ENCODE measurements around the gene GTF2IRD1. TPM values are rescaled to one million over a fixed set of nuclear protein-coding genes. Genes with fewer than 3 reads are reported as not detected.

Gene GTF2IRD1
- polyA plus RNA-seq, 1 of the 3 experiments (the other 2 are of a cell fraction) = 26.4 TPM

GRCh38 chr7:74495112-74496086, 41.7 kb downstream of the GTF2IRD1 start:
- TF ChIP-seq FOXM1 (IDR thresholded peaks at IDR 0.05; ENCODE audit: low read depth) (no peak), TAF1 (IDR thresholded peaks at IDR 0.05; ENCODE audit: borderline replicate concordance, low read depth, low read length) (no peak), ZBTB33 (IDR thresholded peaks at IDR 0.05; ENCODE audit: borderline replicate concordance, low read depth) (no peak), EP300 (IDR thresholded peaks at IDR 0.05; ENCODE audit: borderline replicate concordance in 1 of 2, low read depth in 1 of 2, low read length in 1 of 2) (no peak)
- no peaks in the 10 kb centered on the region for H3F3A ChIP-seq (replicated peaks; ENCODE audit: insufficient read depth)
- no peaks in the 10 kb centered on the region for H3K9me3 ChIP-seq
- no peaks in the 10 kb centered on the region for H3K36me3 ChIP-seq (replicated peaks in 1 of 2; ENCODE audit: control insufficient read depth in 1 of 2, insufficient read depth in 2 of 2, low read length in 1 of 2)
- H3K4me2 ChIP-seq = no peak overlapping the region
- no peaks in the 10 kb centered on the region for H3K27me3 ChIP-seq (ENCODE audit: insufficient read depth)
- H2AFZ ChIP-seq (ENCODE audit: low read depth) = no peak overlapping the region
- no peak overlapping the region for H3K27ac ChIP-seq (ENCODE audit: low read depth in 2 of 2, low read length in 1 of 2)
- peak; percentile 23 for DNase-seq
- H4K20me1 ChIP-seq (ENCODE audit: insufficient read depth) = peaks cover 30% of the 10 kb centered on the region; the same call in 1 of the 2 replicates
- H3K9me2 ChIP-seq = no peaks in the 10 kb centered on the region
- H3K4me1 ChIP-seq (ENCODE audit: control insufficient read depth in 1 of 2, insufficient read depth in 2 of 2, low read depth in 1 of 2, low read length in 1 of 2) = no peaks in the 10 kb centered on the region; a peak in 1 of 4 replicates
- CTCF ChIA-PET = interaction anchor here (3.2 kb wide), 1 partner anchor 45 kb away, joined by 12 read pairs; no protein-coding TSS in a partner anchor
- POLR2A ChIA-PET = interaction anchor here (0.9 kb wide), 1 partner anchor 9 kb away, joined by 3 read pairs; no protein-coding TSS in a partner anchor
- no peak overlapping the region for H3K4me3 ChIP-seq (ENCODE audit: low read depth in 2 of 2, low read length in 1 of 2)
- 89% methylated on average over 18 of the region's 19 CpGs for WGBS (ENCODE audit: low lambda C conversion rate)
- no peak overlapping the region for H3K9ac ChIP-seq
- H3K79me2 ChIP-seq (ENCODE audit: insufficient read depth) = peaks cover 58% of the 10 kb centered on the region

GRCh38 chr7:74496272-74496671, 42.6 kb downstream of the GTF2IRD1 start:
- Histone ChIP-seq H3K79me2 (ENCODE audit: insufficient read depth) (peaks cover 55% of the 10 kb centered on the region), H3K36me3 (replicated peaks in 1 of 2; ENCODE audit: control insufficient read depth in 1 of 2, insufficient read depth in 2 of 2, low read length in 1 of 2) (no peaks in the 10 kb centered on the region), H3K27me3 (ENCODE audit: insufficient read depth) (no peaks in the 10 kb centered on the region), H3K27ac (ENCODE audit: low read depth in 2 of 2, low read length in 1 of 2) (no peak overlapping the region), H3K9me2 (no peaks in the 10 kb centered on the region), H3K9ac (no peak overlapping the region), H3K9me3 (no peaks in the 10 kb centered on the region), H3K4me3 (ENCODE audit: low read depth in 2 of 2, low read length in 1 of 2) (no peak overlapping the region), H2AFZ (ENCODE audit: low read depth) (no peak overlapping the region), H3F3A (replicated peaks; ENCODE audit: insufficient read depth) (no peaks in the 10 kb centered on the region), H4K20me1 (ENCODE audit: insufficient read depth) (peaks cover 38% of the 10 kb centered on the region; the same call in 1 of the 2 replicates), H3K4me2 (no peak overlapping the region), H3K4me1 (ENCODE audit: control insufficient read depth in 1 of 2, insufficient read depth in 2 of 2, low read depth in 1 of 2, low read length in 1 of 2) (peaks cover 0 to 2% of the 10 kb centered on the region in 2 experiments; a peak in 1 of 4 replicates)
- 92% methylated on average over 6 of the region's 6 CpGs for WGBS (ENCODE audit: low lambda C conversion rate)
- TF ChIP-seq RCOR1 (IDR thresholded peaks at IDR 0.05; ENCODE audit: low read length) (no peak), ZBTB33 (IDR thresholded peaks at IDR 0.05; ENCODE audit: borderline replicate concordance, low read depth) (no peak), FOXM1 (IDR thresholded peaks at IDR 0.05; ENCODE audit: low read depth) (no peak), MAX (IDR thresholded peaks at IDR 0.05; ENCODE audit: low read depth) (no peak), TEAD4 (IDR thresholded peaks at IDR 0.05; ENCODE audit: borderline replicate concordance, insufficient read depth) (no peak), MEF2A (IDR thresholded peaks at IDR 0.05; ENCODE audit: borderline replicate concordance, low read depth) (no peak), RAD21 (IDR thresholded peaks at IDR 0.05; ENCODE audit: low read length) (no peak), YY1 (IDR thresholded peaks at IDR 0.05; ENCODE audit: low read depth) (no peak), FOSL2 (IDR thresholded peaks at IDR 0.05; ENCODE audit: borderline replicate concordance, low read depth) (no peak), EP300 (IDR thresholded peaks at IDR 0.05; ENCODE audit: borderline replicate concordance in 1 of 2, low read depth in 1 of 2, low read length in 1 of 2) (no peak), SMC3 (IDR thresholded peaks at IDR 0.05; ENCODE audit: low read depth, low read length) (no peak), USF2 (IDR thresholded peaks at IDR 0.05; ENCODE audit: borderline replicate concordance, low read depth, low read length) (no peak), USF1 (IDR thresholded peaks at IDR 0.05; ENCODE audit: borderline replicate concordance, low read depth) (no peak), SIN3A (IDR thresholded peaks at IDR 0.05; ENCODE audit: borderline replicate concordance, low read depth, low read length) (no peak)
- ChIA-PET CTCF (interaction anchor here (1.4 kb wide), 1 partner anchor 10 kb away, joined by 3 read pairs; no protein-coding TSS in a partner anchor), POLR2A (no interaction called here)
- DNase-seq = no peak
